Transverse colon (tissue), 4 donors: ENCODE data around the gene ABCA4. TPM values are rescaled to one million over a fixed set of nuclear protein-coding genes. Genes with fewer than 3 reads are reported as not detected.

Source experiments
- DNase-seq: peaks from one replicate; pipeline ENCODE4 v3.0.0-alpha.2; 2019
- H3K27ac ChIP-seq, 4 donors: fragments of 200-600 bp; sonication (generic); 2 replicates each; pipeline ENCODE4 v1.5.1; 2016 to 2018; ENCODE audit warnings: inconsistent platforms in 4 of 4
- H3K27me3 ChIP-seq: fragments of 200-600 bp; sonication (generic); 2 replicates; pipeline ENCODE4 v1.5.1; 2017; ENCODE audit warnings: inconsistent platforms
- H3K36me3 ChIP-seq, 4 donors: fragments of 200-600 bp; sonication (generic); 2 replicates each; pipeline ENCODE4 v1.5.1; 2017 to 2019; ENCODE audit warnings: inconsistent platforms in 4 of 4
- H3K4me1 ChIP-seq, 4 donors: fragments of 200-600 bp; sonication (generic); 2 replicates each; pipeline ENCODE4 v1.5.1; 2017 to 2020; ENCODE audit warnings: inconsistent platforms in 4 of 4
- H3K4me3 ChIP-seq, 4 donors: fragments of 200-600 bp; sonication (generic); 1 replicate in 1 of 4; 2 replicates in 3 of 4; pipeline versions ENCODE4 v1.5.1 to v1.6.1; 2017 to 2019; ENCODE audit warnings: inconsistent platforms in 4 of 4
- H3K9me3 ChIP-seq, 2 donors: fragments of 200-600 bp; sonication (generic); 2 replicates each; pipeline ENCODE4 v1.5.1; 2017 to 2019; ENCODE audit warnings: inconsistent platforms in 2 of 2
- EP300 ChIP-seq: sonication (generic); formaldehyde crosslinking; IDR thresholded peaks from one replicate; pipeline ENCODE4 v1.6.1; 2017; ENCODE audit warnings: antibody characterized with exemption, low read depth
- POLR2A ChIP-seq: fragments of 450-650 bp; IDR thresholded peaks from one replicate; pipeline ENCODE4 v1.6.1; 2016; ENCODE audit warnings: antibody characterized with exemption, mild to moderate bottlenecking, moderate library complexity
- POLR2AphosphoS5 ChIP-seq, 3 donors: sonication (generic); formaldehyde crosslinking; IDR thresholded peaks; one replicate each; pipeline ENCODE4 v1.6.1; 2016; ENCODE audit warnings: antibody characterized with exemption in 3 of 3
- WGBS, 2 donors: methylation state at CpG; one replicate each; pipeline ENCODE4 v1.1.5; 2018; ENCODE audit warnings: low coverage in 1 of 2; 5-methylcytosine and 5-hydroxymethylcytosine counted together
- in situ Hi-C, 4 donors: fragments of 200-750 bp; cut with MboI; loops; one replicate each; pipeline versions ENCODE4 v1.15.0 to v1.15.1; 2017; ENCODE audit warnings: low sequenced_read_pairs in 3 of 4, low pct_ligation_motif_present in 1 of 4, low pct_unique_long_range_greater_than_20kb in 1 of 4
- intact Hi-C: fragments of 100-400 bp; cut with DNase I; formaldehyde crosslinking; loops from one replicate; pipeline ENCODE4 v1.15.1; 2023; ENCODE audit warnings: low total_unique reads
- total RNA-seq, 4 donors: library from RNA; depleted of rRNA; stranded (reverse); fragments of >200 nt; gene quantifications; one replicate each; pipeline ENCODE4 v1.1.0, GENCODE V29; 2016
- TF ChIP-seq, protein P1 (sequence below), 5 experiments: fragments of 200-600 bp in 3 of 5; fragments of 450-650 bp in 2 of 5; sonication (generic) in 3 of 5; IDR thresholded peaks; 1 replicate in 2 of 5; 2 replicates in 3 of 5; pipeline ENCODE4 v1.5.1; 2016 to 2017; ENCODE audit warnings: antibody characterized with exemption in 5 of 5, inconsistent platforms in 3 of 5, mild to moderate bottlenecking in 2 of 5, moderate library complexity in 1 of 5

The ABCA4 gene
- total RNA-seq, 4 donors from 2014 or later: 0.16 to 0.55 TPM; not detected in 2

DNA sequence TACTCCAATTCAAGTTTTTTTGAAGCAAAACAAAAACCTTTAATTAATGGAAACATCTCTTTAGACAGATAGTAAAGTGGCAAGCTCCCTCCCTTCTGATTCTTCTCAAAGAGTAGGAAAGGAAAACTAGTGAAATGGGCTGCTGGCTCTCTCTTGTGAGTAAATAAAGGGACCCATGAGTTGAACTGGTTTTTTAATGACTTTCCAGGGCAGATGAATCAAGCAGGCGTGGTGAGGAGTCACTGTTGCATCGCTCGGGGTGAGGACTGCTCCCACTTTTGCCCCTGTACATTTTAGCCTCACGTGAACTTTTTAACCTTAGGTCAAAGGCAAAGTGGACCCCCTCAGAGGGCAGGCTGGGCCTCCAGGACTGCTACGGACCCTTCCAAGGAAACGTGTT, 64.8 kb downstream of the ABCA4 start:
- 79% methylated on average over 6 of the region's 6 CpGs; no CpG with 5 or more reads in 1 of the 2 donors for WGBS, 2 donors
- no peaks in the 10 kb centered on the region for H3K27me3 ChIP-seq
- no peaks in the 10 kb centered on the region for H3K4me1 ChIP-seq
- no peak overlapping the region for H3K4me3 ChIP-seq
- no peak for DNase-seq
- no peaks in the 10 kb centered on the region for H3K36me3 ChIP-seq
- H3K27ac ChIP-seq: no peak overlapping the region
- no peaks in the 10 kb centered on the region for H3K9me3 ChIP-seq
- in situ Hi-C loops: loop anchor here in 3 of 4 donors (10.0 to 25.0 kb wide), 6 partner anchors 181 to 756 kb away; partner anchors contain the start of genes SLC44A3 (in 2 of the 3) and ARHGAP29 (in 1 of the 3)
- no peak for TF ChIP-seq POLR2A
- no peak for TF ChIP-seq EP300
- TF ChIP-seq, protein P1, sequence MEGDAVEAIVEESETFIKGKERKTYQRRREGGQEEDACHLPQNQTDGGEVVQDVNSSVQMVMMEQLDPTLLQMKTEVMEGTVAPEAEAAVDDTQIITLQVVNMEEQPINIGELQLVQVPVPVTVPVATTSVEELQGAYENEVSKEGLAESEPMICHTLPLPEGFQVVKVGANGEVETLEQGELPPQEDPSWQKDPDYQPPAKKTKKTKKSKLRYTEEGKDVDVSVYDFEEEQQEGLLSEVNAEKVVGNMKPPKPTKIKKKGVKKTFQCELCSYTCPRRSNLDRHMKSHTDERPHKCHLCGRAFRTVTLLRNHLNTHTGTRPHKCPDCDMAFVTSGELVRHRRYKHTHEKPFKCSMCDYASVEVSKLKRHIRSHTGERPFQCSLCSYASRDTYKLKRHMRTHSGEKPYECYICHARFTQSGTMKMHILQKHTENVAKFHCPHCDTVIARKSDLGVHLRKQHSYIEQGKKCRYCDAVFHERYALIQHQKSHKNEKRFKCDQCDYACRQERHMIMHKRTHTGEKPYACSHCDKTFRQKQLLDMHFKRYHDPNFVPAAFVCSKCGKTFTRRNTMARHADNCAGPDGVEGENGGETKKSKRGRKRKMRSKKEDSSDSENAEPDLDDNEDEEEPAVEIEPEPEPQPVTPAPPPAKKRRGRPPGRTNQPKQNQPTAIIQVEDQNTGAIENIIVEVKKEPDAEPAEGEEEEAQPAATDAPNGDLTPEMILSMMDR (IDR thresholded peaks at IDR 0.05): no peak
- no peak for TF ChIP-seq POLR2AphosphoS5 (IDR thresholded peaks at IDR 0.05)
- intact Hi-C loops: no loop called here

DNA sequence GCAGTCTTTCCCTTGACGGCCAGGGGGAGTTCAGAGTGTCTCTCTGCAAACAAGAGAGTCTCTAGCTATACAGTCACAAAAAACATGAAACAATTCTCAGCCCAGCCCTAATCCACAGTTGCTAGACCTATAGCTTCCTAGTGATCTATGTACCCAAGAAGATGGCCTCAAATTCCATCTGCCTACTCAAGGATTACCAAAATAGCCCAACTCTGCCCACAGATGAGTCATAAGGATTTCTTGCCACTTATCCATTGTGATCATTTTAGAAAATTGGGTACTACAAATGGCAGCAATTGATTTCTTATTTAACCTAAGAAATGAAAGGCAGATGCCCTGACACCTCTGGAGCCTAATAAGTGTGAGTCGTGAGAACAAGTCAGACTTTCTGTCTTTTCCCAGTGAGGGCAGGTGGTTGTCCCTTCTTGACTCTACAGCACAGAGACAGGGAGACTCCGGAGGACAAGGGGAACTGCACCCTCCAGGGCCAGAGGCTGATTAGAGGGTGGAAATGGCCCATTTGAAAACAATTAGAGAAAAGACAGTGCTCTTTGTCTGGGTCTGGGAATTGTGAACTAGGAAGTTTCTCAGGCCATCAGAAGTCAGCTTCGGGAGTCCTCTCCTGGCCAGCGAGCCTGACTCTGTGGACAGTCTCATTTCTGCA, 65.4 kb downstream of the ABCA4 start:
- no peak for TF ChIP-seq POLR2A
- TF ChIP-seq EP300: no peak
- TF ChIP-seq POLR2AphosphoS5 (IDR thresholded peaks at IDR 0.05): no peak
- H3K9me3 ChIP-seq: no peaks in the 10 kb centered on the region
- no peak overlapping the region for H3K4me3 ChIP-seq
- H3K36me3 ChIP-seq: no peaks in the 10 kb centered on the region
- H3K4me1 ChIP-seq: no peaks in the 10 kb centered on the region
- WGBS, 2 donors: 73 to 88% methylated on average over 2 to 5 of the region's 5 CpGs
- in situ Hi-C loops: loop anchor here in 3 of 4 donors (10.0 to 25.0 kb wide), 6 partner anchors 182 to 757 kb away; partner anchors contain the start of genes SLC44A3 (in 2 of the 3) and ARHGAP29 (in 1 of the 3)
- no peak overlapping the region for H3K27ac ChIP-seq
- no peaks in the 10 kb centered on the region for H3K27me3 ChIP-seq
- intact Hi-C loops: no loop called here
- DNase-seq: no peak

DNA sequence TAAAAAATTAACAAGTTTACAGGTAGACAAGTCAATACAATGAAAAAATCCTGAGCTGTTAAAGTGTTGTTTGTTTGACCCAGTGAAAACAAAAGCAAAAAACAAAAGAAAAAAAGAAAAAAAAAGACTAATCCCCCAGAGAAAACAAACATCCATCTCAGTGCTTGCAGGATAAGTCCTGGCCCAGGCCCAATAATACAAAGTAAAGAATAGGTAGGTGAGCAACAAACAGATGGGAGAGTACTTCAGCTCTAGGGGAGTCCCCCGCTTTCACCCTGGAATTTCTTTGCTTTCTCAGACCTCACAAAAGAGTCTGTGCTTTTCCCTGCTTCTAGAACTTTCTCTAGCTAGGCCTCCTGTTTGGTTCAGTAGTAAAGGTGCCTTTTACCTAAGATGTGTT, 70.3 kb downstream of the ABCA4 start:
- intact Hi-C loops: no loop called here
- 95% methylated on average over 1 of the region's 1 CpG; no CpG with 5 or more reads in 1 of the 2 donors for WGBS, 2 donors

DNA sequence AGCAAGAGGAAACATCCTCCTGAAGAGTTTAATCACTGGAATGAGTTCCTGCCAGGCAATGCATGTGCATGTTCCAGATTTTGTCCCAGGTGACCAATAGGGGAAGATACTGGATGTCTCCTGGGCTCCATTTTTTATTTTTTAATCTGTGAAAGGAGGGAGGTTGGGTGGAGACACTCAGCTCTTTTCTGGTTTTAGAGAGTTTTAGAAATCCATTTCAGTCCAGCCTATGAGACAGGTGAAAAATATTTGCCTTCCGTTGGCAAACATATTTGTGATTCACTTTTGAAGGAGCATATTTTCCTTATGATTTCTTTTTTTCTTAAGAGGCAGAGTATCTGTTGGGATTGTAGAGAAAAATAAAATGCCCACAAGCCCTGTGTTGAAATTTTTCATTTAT, 70.7 kb downstream of the ABCA4 start:
- no peak for DNase-seq
- Histone ChIP-seq H3K36me3 (no peaks in the 10 kb centered on the region), H3K4me1 (no peaks in the 10 kb centered on the region), H3K9me3 (no peaks in the 10 kb centered on the region), H3K27me3 (no peaks in the 10 kb centered on the region), H3K4me3 (no peak overlapping the region), H3K27ac (no peak overlapping the region)
- WGBS, 2 donors: 60 to 82% methylated on average over 1 of the region's 1 CpG
- in situ Hi-C loops (loop anchor here in 3 of 4 donors (10.0 to 25.0 kb wide), 6 partner anchors 187 to 762 kb away; partner anchors contain the start of genes SLC44A3 (in 2 of the 3) and ARHGAP29 (in 1 of the 3)), intact Hi-C loops (no loop called here)
- TF ChIP-seq POLR2A: no peak
- TF ChIP-seq, protein P1 (IDR thresholded peaks at IDR 0.05): no peak
- TF ChIP-seq EP300: no peak
- no peak for TF ChIP-seq POLR2AphosphoS5 (IDR thresholded peaks at IDR 0.05)

More for the DNA sequence above, 70.3 kb downstream of the ABCA4 start:
- Histone ChIP-seq H3K4me1 (no peaks in the 10 kb centered on the region), H3K4me3 (no peak overlapping the region), H3K36me3 (no peaks in the 10 kb centered on the region), H3K27ac (no peak overlapping the region), H3K9me3 (no peaks in the 10 kb centered on the region), H3K27me3 (no peaks in the 10 kb centered on the region)
- TF ChIP-seq POLR2AphosphoS5 (IDR thresholded peaks at IDR 0.05): no peak
- TF ChIP-seq, protein P1 (IDR thresholded peaks at IDR 0.05): no peak
- TF ChIP-seq POLR2A: no peak
- TF ChIP-seq EP300: no peak
- in situ Hi-C loops: loop anchor here in 3 of 4 donors (10.0 to 25.0 kb wide), 6 partner anchors 187 to 762 kb away; partner anchors contain the start of genes SLC44A3 (in 2 of the 3) and ARHGAP29 (in 1 of the 3)
- DNase-seq: no peak
